Measurements from ENCODE around the gene SEC14L6. TPM values are rescaled to one million over a fixed set of nuclear protein-coding genes. Genes with fewer than 3 reads are reported as not detected.

SEC14L6 gene
- total and polyA plus RNA-seq, 9 of the 15 experiments (the other 6 are each of a cell fraction or from before 2014, with no cell fraction given) = 0.29 to 6.1 (median 1.9) TPM

GRCh38 chr22:30537083-30537731 is 9.3 kb downstream of the SEC14L6 start:
- H3K9me1 ChIP-seq (ENCODE audit: control insufficient read depth, insufficient read depth, low read length) = no peaks in the 10 kb centered on the region
- ChIA-PET CTCF (ENCODE audit: low intra/inter-chr PET ratio) (no interaction called here), POLR2A (no interaction called here)
- no peak overlapping the region for H3K4me2 ChIP-seq (ENCODE audit: insufficient read depth, low read length)
- H3K27ac ChIP-seq (ENCODE audit: extremely low read depth, low read depth, low read length) = no peak overlapping the region
- no peaks in the 10 kb centered on the region for H3K27me3 ChIP-seq (ENCODE audit: control insufficient read depth in 2 of 2, insufficient read depth in 2 of 2, low read length in 2 of 2)
- H3K9ac ChIP-seq (ENCODE audit: insufficient read depth in 1 of 2, low read depth in 2 of 2, low read length in 2 of 2) = peak overlapping the region in 1 of 2 experiments; percentile 45; a peak in 1 of 4 replicates
- 35% methylated on average over 9 of the region's 9 CpGs for WGBS (ENCODE audit: insufficient coverage, low coverage, missing lambda C conversion rate)
- intact Hi-C loops (cut with micrococcal nuclease) (no loop called here), in situ Hi-C loops (cut with MboI) (no loop called here)
- H3K79me2 ChIP-seq (ENCODE audit: control insufficient read depth, insufficient read depth, low read length) = no peaks in the 10 kb centered on the region
- H3K9me3 ChIP-seq (replicated peaks; ENCODE audit: control insufficient read depth, insufficient read depth, low read depth, low read length) = no peaks in the 10 kb centered on the region
- no peaks in the 10 kb centered on the region for H3K36me3 ChIP-seq (ENCODE audit: control insufficient read depth, insufficient read depth, low read length)
- no peak for ATAC-seq
- no TSS peak for BruUV-seq (replicated peaks)
- H4K20me1 ChIP-seq (replicated peaks; ENCODE audit: control insufficient read depth, insufficient read depth, low read length) = no peaks in the 10 kb centered on the region
- no peak overlapping the region for H3K4me3 ChIP-seq
- FAIRE-seq = no peak
- H2AFZ ChIP-seq (ENCODE audit: low read depth, low read length) = no peak overlapping the region
- H3K4me1 ChIP-seq (replicated peaks in 1 of 2; ENCODE audit: control insufficient read depth in 2 of 2, insufficient read depth in 2 of 2, low read length in 2 of 2) = peaks cover 0 to 9% of the 10 kb centered on the region in 2 experiments; a peak in 3 of 5 replicates
- DNase-seq (ENCODE audit: extremely low read depth in 1 of 4, low spot score in 3 of 4) = no peak
- TF ChIP-seq, protein P1, sequence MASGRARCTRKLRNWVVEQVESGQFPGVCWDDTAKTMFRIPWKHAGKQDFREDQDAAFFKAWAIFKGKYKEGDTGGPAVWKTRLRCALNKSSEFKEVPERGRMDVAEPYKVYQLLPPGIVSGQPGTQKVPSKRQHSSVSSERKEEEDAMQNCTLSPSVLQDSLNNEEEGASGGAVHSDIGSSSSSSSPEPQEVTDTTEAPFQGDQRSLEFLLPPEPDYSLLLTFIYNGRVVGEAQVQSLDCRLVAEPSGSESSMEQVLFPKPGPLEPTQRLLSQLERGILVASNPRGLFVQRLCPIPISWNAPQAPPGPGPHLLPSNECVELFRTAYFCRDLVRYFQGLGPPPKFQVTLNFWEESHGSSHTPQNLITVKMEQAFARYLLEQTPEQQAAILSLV (tag; IDR thresholded peaks at IDR 0.05) = peak; percentile 89
- TF ChIP-seq TAF7 (tag; IDR thresholded peaks at IDR 0.05) (peak; percentile 53; the same call in 1 of the 2 replicates), ZNF449 (CRISPR knock-in tag; IDR thresholded peaks at IDR 0.05) (peak; percentile 70; the same call in 1 of the 2 replicates), ZNF512 (tag; IDR thresholded peaks at IDR 0.05) (no peak), ZNF41 (CRISPR knock-in tag; conservative IDR thresholded peaks at IDR 0.05) (peak; percentile 89), ZNF507 (tag; conservative IDR thresholded peaks at IDR 0.05) (no peak), MECOM (CRISPR knock-in tag; IDR thresholded peaks at IDR 0.05) (peak; percentile 81; the same call in 1 of the 2 replicates)
- TF ChIP-seq, protein P2, sequence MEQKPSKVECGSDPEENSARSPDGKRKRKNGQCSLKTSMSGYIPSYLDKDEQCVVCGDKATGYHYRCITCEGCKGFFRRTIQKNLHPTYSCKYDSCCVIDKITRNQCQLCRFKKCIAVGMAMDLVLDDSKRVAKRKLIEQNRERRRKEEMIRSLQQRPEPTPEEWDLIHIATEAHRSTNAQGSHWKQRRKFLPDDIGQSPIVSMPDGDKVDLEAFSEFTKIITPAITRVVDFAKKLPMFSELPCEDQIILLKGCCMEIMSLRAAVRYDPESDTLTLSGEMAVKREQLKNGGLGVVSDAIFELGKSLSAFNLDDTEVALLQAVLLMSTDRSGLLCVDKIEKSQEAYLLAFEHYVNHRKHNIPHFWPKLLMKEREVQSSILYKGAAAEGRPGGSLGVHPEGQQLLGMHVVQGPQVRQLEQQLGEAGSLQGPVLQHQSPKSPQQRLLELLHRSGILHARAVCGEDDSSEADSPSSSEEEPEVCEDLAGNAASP (IDR thresholded peaks at IDR 0.05) = no peak
- TF ChIP-seq, protein P3, sequence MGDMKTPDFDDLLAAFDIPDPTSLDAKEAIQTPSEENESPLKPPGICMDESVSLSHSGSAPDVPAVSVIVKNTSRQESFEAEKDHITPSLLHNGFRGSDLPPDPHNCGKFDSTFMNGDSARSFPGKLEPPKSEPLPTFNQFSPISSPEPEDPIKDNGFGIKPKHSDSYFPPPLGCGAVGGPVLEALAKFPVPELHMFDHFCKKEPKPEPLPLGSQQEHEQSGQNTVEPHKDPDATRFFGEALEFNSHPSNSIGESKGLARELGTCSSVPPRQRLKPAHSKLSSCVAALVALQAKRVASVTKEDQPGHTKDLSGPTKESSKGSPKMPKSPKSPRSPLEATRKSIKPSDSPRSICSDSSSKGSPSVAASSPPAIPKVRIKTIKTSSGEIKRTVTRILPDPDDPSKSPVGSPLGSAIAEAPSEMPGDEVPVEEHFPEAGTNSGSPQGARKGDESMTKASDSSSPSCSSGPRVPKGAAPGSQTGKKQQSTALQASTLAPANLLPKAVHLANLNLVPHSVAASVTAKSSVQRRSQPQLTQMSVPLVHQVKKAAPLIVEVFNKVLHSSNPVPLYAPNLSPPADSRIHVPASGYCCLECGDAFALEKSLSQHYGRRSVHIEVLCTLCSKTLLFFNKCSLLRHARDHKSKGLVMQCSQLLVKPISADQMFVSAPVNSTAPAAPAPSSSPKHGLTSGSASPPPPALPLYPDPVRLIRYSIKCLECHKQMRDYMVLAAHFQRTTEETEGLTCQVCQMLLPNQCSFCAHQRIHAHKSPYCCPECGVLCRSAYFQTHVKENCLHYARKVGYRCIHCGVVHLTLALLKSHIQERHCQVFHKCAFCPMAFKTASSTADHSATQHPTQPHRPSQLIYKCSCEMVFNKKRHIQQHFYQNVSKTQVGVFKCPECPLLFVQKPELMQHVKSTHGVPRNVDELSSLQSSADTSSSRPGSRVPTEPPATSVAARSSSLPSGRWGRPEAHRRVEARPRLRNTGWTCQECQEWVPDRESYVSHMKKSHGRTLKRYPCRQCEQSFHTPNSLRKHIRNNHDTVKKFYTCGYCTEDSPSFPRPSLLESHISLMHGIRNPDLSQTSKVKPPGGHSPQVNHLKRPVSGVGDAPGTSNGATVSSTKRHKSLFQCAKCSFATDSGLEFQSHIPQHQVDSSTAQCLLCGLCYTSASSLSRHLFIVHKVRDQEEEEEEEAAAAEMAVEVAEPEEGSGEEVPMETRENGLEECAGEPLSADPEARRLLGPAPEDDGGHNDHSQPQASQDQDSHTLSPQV (IDR thresholded peaks at IDR 0.05) = peak; percentile 98
